Transverse colon (tissue), 4 donors: ENCODE results near the gene ADCY5. TPM values are rescaled to one million over a fixed set of nuclear protein-coding genes. Genes with fewer than 3 reads are reported as not detected.
A peak's percentile ranks its signal among the peaks of the same experiment; 100 is the strongest.

Source experiments
- DNase-seq: peaks from one replicate; pipeline ENCODE4 v3.0.0-alpha.2; 2019
- H3K27ac ChIP-seq, 4 donors: fragments of 200-600 bp; sonication (generic); 2 replicates each; pipeline ENCODE4 v1.5.1; 2016 to 2018; ENCODE audit warnings: inconsistent platforms in 4 of 4
- H3K27me3 ChIP-seq: fragments of 200-600 bp; sonication (generic); 2 replicates; pipeline ENCODE4 v1.5.1; 2017; ENCODE audit warnings: inconsistent platforms
- H3K36me3 ChIP-seq, 4 donors: fragments of 200-600 bp; sonication (generic); 2 replicates each; pipeline ENCODE4 v1.5.1; 2017 to 2019; ENCODE audit warnings: inconsistent platforms in 4 of 4
- H3K4me1 ChIP-seq, 4 donors: fragments of 200-600 bp; sonication (generic); 2 replicates each; pipeline ENCODE4 v1.5.1; 2017 to 2020; ENCODE audit warnings: inconsistent platforms in 4 of 4
- H3K4me3 ChIP-seq, 4 donors: fragments of 200-600 bp; sonication (generic); 1 replicate in 1 of 4; 2 replicates in 3 of 4; pipeline versions ENCODE4 v1.5.1 to v1.6.1; 2017 to 2019; ENCODE audit warnings: inconsistent platforms in 4 of 4
- H3K9me3 ChIP-seq, 2 donors: fragments of 200-600 bp; sonication (generic); 2 replicates each; pipeline ENCODE4 v1.5.1; 2017 to 2019; ENCODE audit warnings: inconsistent platforms in 2 of 2
- CTCF ChIP-seq, 5 experiments: fragments of 200-600 bp in 3 of 5; fragments of 450-650 bp in 2 of 5; sonication (generic) in 3 of 5; IDR thresholded peaks; 1 replicate in 2 of 5; 2 replicates in 3 of 5; pipeline ENCODE4 v1.5.1; 2016 to 2017; ENCODE audit warnings: antibody characterized with exemption in 5 of 5, inconsistent platforms in 3 of 5, mild to moderate bottlenecking in 2 of 5, moderate library complexity in 1 of 5
- EP300 ChIP-seq: sonication (generic); formaldehyde crosslinking; IDR thresholded peaks from one replicate; pipeline ENCODE4 v1.6.1; 2017; ENCODE audit warnings: antibody characterized with exemption, low read depth
- POLR2A ChIP-seq: fragments of 450-650 bp; IDR thresholded peaks from one replicate; pipeline ENCODE4 v1.6.1; 2016; ENCODE audit warnings: antibody characterized with exemption, mild to moderate bottlenecking, moderate library complexity
- POLR2AphosphoS5 ChIP-seq, 3 donors: sonication (generic); formaldehyde crosslinking; IDR thresholded peaks; one replicate each; pipeline ENCODE4 v1.6.1; 2016; ENCODE audit warnings: antibody characterized with exemption in 3 of 3
- WGBS, 2 donors: methylation state at CpG; one replicate each; pipeline ENCODE4 v1.1.5; 2018; ENCODE audit warnings: low coverage in 1 of 2; 5-methylcytosine and 5-hydroxymethylcytosine counted together
- in situ Hi-C, 4 donors: fragments of 200-750 bp; cut with MboI; loops; one replicate each; pipeline versions ENCODE4 v1.15.0 to v1.15.1; 2017; ENCODE audit warnings: low sequenced_read_pairs in 3 of 4, low pct_ligation_motif_present in 1 of 4, low pct_unique_long_range_greater_than_20kb in 1 of 4
- intact Hi-C: fragments of 100-400 bp; cut with DNase I; formaldehyde crosslinking; loops from one replicate; pipeline ENCODE4 v1.15.1; 2023; ENCODE audit warnings: low total_unique reads
- total RNA-seq, 4 donors: library from RNA; depleted of rRNA; stranded (reverse); fragments of >200 nt; gene quantifications; one replicate each; pipeline ENCODE4 v1.1.0, GENCODE V29; 2016

The ADCY5 gene
- total RNA-seq, 4 donors from 2014 or later = 13.9 to 42.0 (median 28.6) TPM

- in situ Hi-C loops (loop anchor here in 2 of 4 donors (10.0 to 25.0 kb wide), 2 partner anchors 151 to 153 kb away; no protein-coding TSS in a partner anchor), intact Hi-C loops (loop anchor here (5.0 kb wide), 1 partner anchor 113 kb away; the partner anchor contains the start of gene ADCY5)
- Histone ChIP-seq H3K4me1 (peaks cover 0 to 26% (median 8%) of the 10 kb centered on the region in 4 donors), H3K9me3 (no peaks in the 10 kb centered on the region), H3K4me3 (no peak overlapping the region), H3K27me3 (no peaks in the 10 kb centered on the region), H3K36me3 (no peaks in the 10 kb centered on the region), H3K27ac (peak overlapping the region in 1 of 4 donors; percentile 80)
- no peak for TF ChIP-seq EP300
- TF ChIP-seq POLR2AphosphoS5 (IDR thresholded peaks at IDR 0.05) = no peak
- no peak for DNase-seq
- 92 to 100% methylated on average over 1 to 7 of the region's 7 CpGs for WGBS, 2 donors
Measured at GRCh38 chr3:123334056-123334455, 114.8 kb downstream of the ADCY5 start.

GRCh38 chr3:123333401-123333800 lies 115.5 kb downstream of the ADCY5 start:
- DNase-seq = no peak
- 69% methylated on average over 8 of the region's 10 CpGs; no CpG with 5 or more reads in 1 of the 2 donors for WGBS, 2 donors
- Histone ChIP-seq H3K36me3 (no peaks in the 10 kb centered on the region), H3K4me1 (peaks cover 0 to 20% (median 6%) of the 10 kb centered on the region in 4 donors), H3K4me3 (no peak overlapping the region), H3K27me3 (no peaks in the 10 kb centered on the region), H3K27ac (peak overlapping the region in 2 of 4 donors; percentile 9 to 80), H3K9me3 (no peaks in the 10 kb centered on the region)
- in situ Hi-C loops (loop anchor here in 2 of 4 donors (10.0 to 25.0 kb wide), 2 partner anchors 151 to 154 kb away; no protein-coding TSS in a partner anchor), intact Hi-C loops (loop anchor here (5.0 kb wide), 1 partner anchor 114 kb away; the partner anchor contains the start of gene ADCY5)
- no peak for TF ChIP-seq POLR2A

GRCh38 chr3:123332124-123332641 lies 116.7 kb downstream of the ADCY5 start:
- DNase-seq = no peak
- 80% methylated on average over 15 of the region's 15 CpGs; no CpG with 5 or more reads in 1 of the 2 donors for WGBS, 2 donors
- Histone ChIP-seq H3K36me3 (no peaks in the 10 kb centered on the region), H3K27ac (peak overlapping the region; percentile 42 to 80 (median 68)), H3K4me1 (peaks cover 0 to 15% (median 6%) of the 10 kb centered on the region in 4 donors), H3K27me3 (no peaks in the 10 kb centered on the region), H3K9me3 (no peaks in the 10 kb centered on the region), H3K4me3 (no peak overlapping the region)
- in situ Hi-C loops (loop anchor here in 2 of 4 donors (10.0 to 25.0 kb wide), 2 partner anchors 153 to 155 kb away; no protein-coding TSS in a partner anchor), intact Hi-C loops (loop anchor here (5.0 kb wide), 1 partner anchor 115 kb away; the partner anchor contains the start of gene ADCY5)
- TF ChIP-seq EP300 (no peak), POLR2A (no peak), CTCF (IDR thresholded peaks at IDR 0.05) (no peak), POLR2AphosphoS5 (IDR thresholded peaks at IDR 0.05) (no peak)

- 88 to 94% methylated on average over 2 to 9 of the region's 9 CpGs for WGBS, 2 donors
- peaks cover 0 to 15% (median 6%) of the 10 kb centered on the region in 4 donors for H3K4me1 ChIP-seq
- TF ChIP-seq POLR2AphosphoS5 (IDR thresholded peaks at IDR 0.05) (no peak), EP300 (no peak), POLR2A (no peak), CTCF (IDR thresholded peaks at IDR 0.05) (no peak)
Measured at GRCh38 chr3:123331651-123332050, 117.2 kb downstream of the ADCY5 start.

GRCh38 chr3:123331006-123331405 lies 117.9 kb downstream of the ADCY5 start:
- Histone ChIP-seq H3K4me1 (peaks cover 0 to 15% (median 6%) of the 10 kb centered on the region in 4 donors), H3K9me3 (no peaks in the 10 kb centered on the region), H3K27me3 (no peaks in the 10 kb centered on the region), H3K36me3 (no peaks in the 10 kb centered on the region), H3K27ac (peak overlapping the region; percentile 42 to 80 (median 68)), H3K4me3 (no peak overlapping the region)
- WGBS, 2 donors = 60 to 70% methylated on average over 5 to 8 of the region's 8 CpGs
- in situ Hi-C loops (loop anchor here in 2 of 4 donors (10.0 to 25.0 kb wide), 2 partner anchors 154 to 156 kb away; no protein-coding TSS in a partner anchor), intact Hi-C loops (loop anchor here (5.0 kb wide), 1 partner anchor 116 kb away; the partner anchor contains the start of gene ADCY5)
- no peak for TF ChIP-seq EP300
- TF ChIP-seq POLR2AphosphoS5 (IDR thresholded peaks at IDR 0.05) = no peak
- TF ChIP-seq CTCF (IDR thresholded peaks at IDR 0.05) = no peak
- no peak for DNase-seq

More at GRCh38 chr3:123331651-123332050, 117.2 kb downstream of the ADCY5 start:
- in situ Hi-C loops (loop anchor here in 2 of 4 donors (10.0 to 25.0 kb wide), 2 partner anchors 153 to 156 kb away; no protein-coding TSS in a partner anchor), intact Hi-C loops (loop anchor here (5.0 kb wide), 1 partner anchor 116 kb away; the partner anchor contains the start of gene ADCY5)
- Histone ChIP-seq H3K9me3 (no peaks in the 10 kb centered on the region), H3K27me3 (no peaks in the 10 kb centered on the region), H3K4me3 (no peak overlapping the region), H3K36me3 (no peaks in the 10 kb centered on the region), H3K27ac (peak overlapping the region; percentile 42 to 80 (median 68))
- no peak for DNase-seq
